HG03520 (cell line): Measurements from ENCODE around the gene CRACR2A.

ENCODE experiments used
- ATAC-seq: cut with Tn5 transposase; IDR thresholded peaks from one replicate; pipeline ENCODE4 v1.9.1; 2021; ENCODE audit warnings: mild to moderate bottlenecking, moderate library complexity; ENCODE audit not compliant: unreplicated experiment

CRACR2A gene

DNA sequence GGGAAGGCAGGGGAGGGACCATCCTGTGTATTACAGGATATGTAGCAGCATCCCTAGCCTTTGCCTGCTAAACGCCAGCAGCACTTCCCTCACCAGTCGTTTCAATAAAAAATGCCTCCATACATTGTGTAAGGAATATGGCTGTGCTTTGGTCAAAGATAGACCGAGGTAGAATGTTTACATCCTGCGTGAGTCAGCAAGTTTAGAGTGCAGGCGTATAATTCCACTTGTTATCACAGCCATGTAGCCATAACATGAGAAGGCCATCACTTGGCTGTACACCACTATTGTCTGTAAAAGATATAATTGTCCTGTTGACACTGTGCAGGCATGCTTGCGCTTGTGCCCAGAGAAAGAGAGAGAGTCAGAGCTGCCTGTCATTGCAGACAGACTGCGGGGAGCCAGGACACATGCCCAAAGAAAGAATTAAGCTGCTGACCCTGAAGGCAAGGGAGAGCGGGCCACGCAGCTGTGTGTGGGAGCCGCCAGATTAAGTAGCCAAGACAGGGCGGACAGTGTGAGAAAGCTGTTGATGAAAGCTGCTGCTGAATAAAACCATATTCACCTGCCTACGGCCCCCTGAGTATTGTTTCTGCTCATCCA lies 68.4 kb downstream of the CRACR2A start:
- ATAC-seq = no peak

DNA sequence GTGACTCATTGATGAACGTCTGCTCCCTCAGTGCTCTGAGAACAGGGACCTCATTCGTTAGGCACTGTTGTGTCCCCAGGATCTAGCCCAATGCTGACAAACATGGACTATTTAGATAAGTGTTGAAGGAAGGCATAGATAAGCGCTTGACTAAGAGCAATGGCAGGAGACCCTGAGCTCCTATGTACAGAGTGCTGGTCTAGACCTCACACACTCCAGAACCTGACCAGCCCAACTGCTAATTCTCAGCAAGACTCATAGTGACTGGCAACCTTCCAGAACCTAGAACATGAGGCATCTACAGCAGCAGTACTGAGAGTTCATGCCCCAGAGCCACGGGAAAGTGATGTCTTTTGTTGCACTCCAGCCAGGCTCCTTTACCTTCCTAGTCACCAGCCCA lies 69.2 kb downstream of the CRACR2A start:
- ATAC-seq = no peak

DNA sequence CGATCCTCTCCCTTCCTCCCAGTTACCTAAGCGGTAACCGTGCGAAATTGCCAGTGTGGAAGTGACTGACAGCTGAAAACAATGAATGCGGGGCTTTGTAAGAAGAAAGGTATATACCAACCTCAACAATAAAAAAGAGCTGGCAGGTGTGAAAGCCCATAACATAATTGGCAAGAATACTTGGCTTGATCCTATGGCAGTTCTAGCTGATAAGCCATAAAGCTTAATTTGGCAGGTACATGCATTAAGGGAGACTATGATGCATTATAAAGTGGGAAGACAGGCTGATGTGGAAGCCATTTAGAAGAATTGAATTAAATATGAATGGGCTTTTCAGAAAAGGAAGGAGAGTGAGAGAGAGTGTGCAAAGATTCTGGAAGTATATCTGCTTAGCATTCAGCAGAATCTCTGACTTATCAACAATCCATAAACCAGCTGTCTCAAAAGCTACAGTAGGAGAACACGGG lies 71.3 kb downstream of the CRACR2A start:
- ATAC-seq = no peak

GRCh38 chr12:3680919-3681594 lies 71.9 kb downstream of the CRACR2A start:
- ATAC-seq = no peak

- ATAC-seq = no peak
Observed at GRCh38 chr12:3679831-3680230, 73.1 kb downstream of the CRACR2A start.

DNA sequence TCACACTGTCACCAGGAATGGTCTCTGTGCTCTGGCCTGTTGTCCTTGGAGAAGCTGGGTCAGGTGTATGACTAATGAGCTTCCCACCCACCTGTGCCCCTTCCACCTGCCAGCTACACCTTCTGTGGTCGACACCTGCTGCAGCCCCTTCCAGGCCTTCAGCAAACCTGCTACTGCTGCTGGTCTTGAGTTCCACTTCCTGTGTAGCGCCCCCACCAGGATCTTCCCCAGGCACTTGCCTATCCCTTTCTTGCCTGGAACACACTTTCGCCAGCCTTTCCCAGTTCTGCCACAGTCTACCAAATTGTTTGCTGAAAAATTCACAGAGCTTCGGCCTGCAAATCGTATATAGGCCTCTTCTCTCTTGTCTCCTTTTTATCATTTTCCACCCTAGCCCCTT lies 75.3 kb downstream of the CRACR2A start:
- ATAC-seq = no peak

- no peak for ATAC-seq
Observed at GRCh38 chr12:3673981-3674708, 78.8 kb downstream of the CRACR2A start.

GRCh38 chr12:3672113-3672509 lies 80.8 kb downstream of the CRACR2A start:
- no peak for ATAC-seq

GRCh38 chr12:3671330-3672112 lies 81.4 kb downstream of the CRACR2A start:
- ATAC-seq = no peak

DNA sequence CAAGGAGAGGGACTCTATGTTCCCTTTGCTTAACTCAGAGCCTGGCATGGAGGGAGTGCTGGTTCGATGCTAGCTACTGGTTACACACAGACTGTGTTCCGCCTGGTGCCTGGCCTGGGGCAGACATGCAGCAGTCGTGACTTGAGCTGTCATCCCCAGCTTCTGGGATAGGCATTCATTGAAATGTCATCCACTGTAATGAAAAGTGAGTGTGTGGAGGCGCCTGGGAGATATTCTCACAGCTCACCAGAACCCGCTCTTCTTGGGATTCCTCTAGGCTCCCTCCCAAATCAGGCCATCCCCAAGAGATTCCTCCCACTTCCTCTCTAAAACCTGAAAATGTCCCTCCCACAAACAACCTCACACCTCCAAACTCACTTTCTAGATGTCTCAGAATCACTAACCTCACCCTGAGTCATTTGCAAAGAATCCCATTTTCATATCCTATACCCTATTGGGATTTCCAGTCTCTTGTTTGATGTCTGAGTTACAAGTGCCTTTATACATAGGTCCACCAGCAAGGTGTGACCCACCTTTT lies 82.8 kb downstream of the CRACR2A start:
- no peak for ATAC-seq

DNA sequence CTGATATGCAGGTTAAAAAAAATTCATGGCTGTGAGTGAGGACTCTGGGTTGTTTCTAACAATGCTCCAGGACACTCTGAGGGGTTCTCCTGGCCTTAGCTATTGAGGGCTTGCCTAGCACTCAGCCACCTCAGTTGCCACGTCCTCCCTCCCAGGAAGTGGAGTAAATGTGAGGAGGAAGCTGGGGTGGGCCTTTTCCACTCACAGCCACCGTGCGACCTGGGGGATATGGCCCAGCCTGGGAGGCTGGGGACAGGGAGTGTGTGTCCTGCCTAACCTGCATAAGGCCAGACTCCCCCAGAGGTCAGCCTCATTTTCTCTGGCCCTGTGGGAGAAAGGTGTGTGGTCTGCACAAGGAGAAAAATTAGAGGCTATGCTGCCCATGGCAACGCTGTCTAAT lies 83.3 kb downstream of the CRACR2A start:
- no peak for ATAC-seq

- ATAC-seq = no peak
Observed at GRCh38 chr12:3668479-3669165, 84.3 kb downstream of the CRACR2A start.

GRCh38 chr12:3667485-3667884 lies 85.4 kb downstream of the CRACR2A start:
- ATAC-seq = no peak

GRCh38 chr12:3666441-3666840 lies 86.5 kb downstream of the CRACR2A start:
- no peak for ATAC-seq

- no peak for ATAC-seq
Observed at GRCh38 chr12:3662521-3662921, 90.4 kb downstream of the CRACR2A start.

DNA sequence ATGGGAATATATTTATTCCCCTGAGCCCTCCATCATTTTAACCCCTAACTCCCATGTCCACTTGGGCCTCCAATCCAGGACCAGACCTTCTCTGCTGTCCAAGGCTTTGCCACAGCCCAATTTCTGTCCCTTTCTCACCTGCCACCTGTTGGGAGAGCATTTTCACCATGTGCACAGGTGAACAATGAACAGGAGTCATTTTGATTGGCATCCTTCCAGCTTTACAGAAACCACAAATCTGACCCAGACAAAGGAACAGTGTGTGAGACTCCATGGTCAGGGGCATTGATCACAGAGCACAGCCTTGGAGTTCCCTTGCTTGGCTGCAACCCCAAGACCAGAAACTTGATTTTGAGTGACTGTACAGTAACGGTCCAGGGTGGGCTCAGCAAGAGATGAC lies 91.9 kb downstream of the CRACR2A start:
- ATAC-seq = no peak

GRCh38 chr12:3658327-3659163 lies 94.4 kb downstream of the CRACR2A start:
- ATAC-seq = no peak

DNA sequence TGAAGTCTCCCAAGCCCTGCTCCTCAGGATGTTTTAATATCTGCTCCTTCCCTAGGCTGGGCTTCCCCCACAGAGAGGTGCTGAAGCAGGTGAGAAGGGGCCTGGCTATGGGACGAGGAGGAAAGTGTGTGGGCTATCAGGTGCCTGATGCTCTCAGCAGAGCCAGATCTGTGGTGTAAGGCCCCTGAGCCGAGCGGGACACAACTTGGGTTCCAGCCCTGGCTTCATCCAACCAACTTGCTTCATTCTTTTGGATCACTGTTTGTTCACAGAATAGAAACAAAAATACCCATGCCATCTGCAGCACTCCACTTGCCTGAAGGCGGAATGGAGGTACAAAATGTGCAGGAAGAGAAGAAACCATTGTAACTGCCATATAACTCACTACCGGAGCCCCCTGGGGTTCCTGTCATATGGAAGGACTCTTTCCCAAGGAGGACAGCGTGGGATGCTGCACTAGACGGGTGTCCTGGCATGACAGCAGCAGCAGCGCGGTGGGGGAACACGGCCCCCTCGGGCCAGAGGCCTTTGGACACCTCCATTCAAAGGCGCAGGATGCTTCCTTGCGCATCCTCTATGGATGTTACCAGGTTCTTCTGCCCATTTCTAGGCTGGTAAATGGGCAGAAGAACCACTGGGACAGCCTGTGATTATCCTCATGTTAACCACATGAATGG lies 95.8 kb downstream of the CRACR2A start:
- ATAC-seq = no peak

GRCh38 chr12:3655328-3655900 lies 97.5 kb downstream of the CRACR2A start:
- ATAC-seq = no peak
